HCT116 (cell line): Measurements from ENCODE around the gene ANGPTL8.

Experiments
- ATF3 ChIP-seq: IDR thresholded peaks from 2 replicates; pipeline ENCODE4 v1.6.1; 2012
- CTCF ChIP-seq, 3 experiments: fragments of 200-600 bp in 1 of 3; sonication (generic) in 1 of 3; IDR thresholded peaks in 2 of 3; conservative IDR thresholded peaks in 1 of 3; 2 replicates each; pipeline ENCODE4 v1.5.1; 2012 to 2017; ENCODE audit warnings: low read depth in 2 of 3, low read length in 2 of 3, antibody characterized with exemption in 1 of 3, borderline replicate concordance in 1 of 3, control low read depth in 1 of 3, mild to moderate bottlenecking in 1 of 3, mixed read lengths in 1 of 3, mixed run types in 1 of 3, moderate library complexity in 1 of 3; ENCODE audit not compliant: insufficient read depth in 1 of 3
- EZH2 ChIP-seq: fragments of 200-600 bp; sonication (generic); IDR thresholded peaks from 2 replicates; pipeline ENCODE4 v1.6.1; 2017; ENCODE audit warnings: antibody characterized with exemption, mixed run types
- POLR2AphosphoS5 ChIP-seq: IDR thresholded peaks from 2 replicates; pipeline ENCODE4 v1.6.1; 2011; ENCODE audit warnings: mild to moderate bottlenecking, low read depth, low read length, moderate library complexity
- REST ChIP-seq: IDR thresholded peaks from 2 replicates; pipeline ENCODE4 v1.6.1; 2012; ENCODE audit warnings: low read depth
- SIN3A ChIP-seq: IDR thresholded peaks from 2 replicates; pipeline ENCODE4 v1.6.1; 2012; ENCODE audit warnings: low read depth
- ZBTB33 ChIP-seq: IDR thresholded peaks from 2 replicates; pipeline ENCODE4 v1.6.1; 2011; ENCODE audit warnings: mild to moderate bottlenecking, low read length, moderate library complexity; ENCODE audit not compliant: insufficient replicate concordance; ENCODE audit errors: extremely low read depth
- ZNF274 ChIP-seq: fragments of 200-500 bp; sonication (Bioruptor generic); IDR thresholded peaks from 2 replicates; pipeline ENCODE4 v1.6.1; 2014; ENCODE audit warnings: mild to moderate bottlenecking, low read depth, low read length, inconsistent platforms

GRCh38 chr19:11256189-11256588 lies 16.8 kb downstream of the ANGPTL8 start:
- TF ChIP-seq CTCF (IDR thresholded peaks at IDR 0.05 in 2 of 3, conservative IDR thresholded peaks at IDR 0.05 in 1 of 3; ENCODE audit: borderline replicate concordance in 1 of 3, insufficient read depth in 1 of 3, low read depth in 2 of 3, low read length in 2 of 3) (no peak), ZBTB33 (no peak), ZNF274 (no peak), SIN3A (no peak), ATF3 (no peak), EZH2 (no peak), POLR2AphosphoS5 (no peak), REST (no peak)
